Upper lobe of right lung (tissue), 1 donor: ENCODE data around the gene NLRP3. TPM values are rescaled to one million over a fixed set of nuclear protein-coding genes. Genes with fewer than 3 reads are reported as not detected.
A peak's percentile ranks its signal among the peaks of the same experiment; 100 is the strongest.

Experiments used
- ATAC-seq: fragments of 200-7000 bp; cut with Tn5 transposase; one replicate; pipeline ENCODE4 v1.9.1; 2020; ENCODE audit warnings: mild to moderate bottlenecking, moderate library complexity
- DNase-seq: peaks from one replicate; pipeline ENCODE4 v3.0.0-alpha.2; 2020
- H3K27ac ChIP-seq: fragments of 200-600 bp; one replicate; pipeline ENCODE4 v1.8.0; 2022
- H3K27me3 ChIP-seq: fragments of 200-600 bp; one replicate; pipeline ENCODE4 v1.8.0; 2022; ENCODE audit warnings: mild to moderate bottlenecking
- H3K36me3 ChIP-seq: fragments of 200-600 bp; one replicate; pipeline ENCODE4 v1.8.0; 2022
- H3K4me1 ChIP-seq: fragments of 200-600 bp; one replicate; pipeline ENCODE4 v1.8.0; 2022
- H3K4me3 ChIP-seq: fragments of 200-600 bp; one replicate; pipeline ENCODE4 v1.8.0; 2022; ENCODE audit warnings: mild to moderate bottlenecking
- H3K9me3 ChIP-seq: fragments of 200-600 bp; one replicate; pipeline ENCODE4 v1.8.0; 2022
- CTCF ChIP-seq: fragments of 200-600 bp; IDR thresholded peaks from one replicate; pipeline ENCODE4 v1.8.0; 2022; ENCODE audit warnings: antibody characterized with exemption
- intact Hi-C: fragments of 100-400 bp; cut with DNase I; formaldehyde crosslinking; loops from one replicate; pipeline ENCODE4 v1.11.0; 2022
- total RNA-seq: library from RNA; stranded (reverse); fragmentation: NEBNext Ultra II Directional; extraction: Animal tissue kit (Norgen Biotek cat#: 25700); gene quantifications from one replicate; pipeline ENCODE4 v1.2.1, GENCODE V29; 2021
- donor health status: DM: no; HTN: yes; CAD: no; lungs with severe emphysema.

The NLRP3 gene
- total RNA-seq, 1 donor from 2014 or later, result 4.9 TPM

- Histone ChIP-seq H3K27ac (no peak overlapping the region), H3K4me3 (no peak overlapping the region), H3K36me3 (no peaks in the 10 kb centered on the region), H3K4me1 (no peaks in the 10 kb centered on the region), H3K9me3 (no peaks in the 10 kb centered on the region), H3K27me3 (no peaks in the 10 kb centered on the region)
- TF ChIP-seq CTCF, result no peak
- DNase-seq (no peak), ATAC-seq (peak; percentile 63)
- intact Hi-C loops, result no loop called here
These were observed 13.8 kb upstream of the NLRP3 start for GRCh38 chr1:247402120-247402675.

- Histone ChIP-seq H3K4me1 (no peaks in the 10 kb centered on the region), H3K9me3 (no peaks in the 10 kb centered on the region), H3K27ac (no peak overlapping the region), H3K36me3 (no peaks in the 10 kb centered on the region), H3K4me3 (no peak overlapping the region), H3K27me3 (no peaks in the 10 kb centered on the region)
- intact Hi-C loops, result no loop called here
- TF ChIP-seq CTCF, result no peak
- ATAC-seq, result no peak
- DNase-seq, result no peak
These were observed 9.8 kb upstream of the NLRP3 start for GRCh38 chr1:247406014-247406656.

- Histone ChIP-seq H3K4me1 (no peaks in the 10 kb centered on the region), H3K27me3 (no peaks in the 10 kb centered on the region), H3K4me3 (no peak overlapping the region), H3K9me3 (no peaks in the 10 kb centered on the region), H3K27ac (peak overlapping the region; percentile 49), H3K36me3 (no peaks in the 10 kb centered on the region)
- intact Hi-C loops, result no loop called here
- peak; percentile 73 for DNase-seq
- TF ChIP-seq CTCF, result no peak
- ATAC-seq, result peak; percentile 88
These were observed 8.8 kb upstream of the NLRP3 start for GRCh38 chr1:247407180-247407616.

- Histone ChIP-seq H3K27me3 (no peaks in the 10 kb centered on the region), H3K4me1 (no peaks in the 10 kb centered on the region), H3K27ac (no peak overlapping the region), H3K36me3 (no peaks in the 10 kb centered on the region), H3K4me3 (no peak overlapping the region), H3K9me3 (no peaks in the 10 kb centered on the region)
- peak; percentile 9 for ATAC-seq
- intact Hi-C loops, result no loop called here
- no peak for DNase-seq
- no peak for TF ChIP-seq CTCF
These were observed 7.9 kb upstream of the NLRP3 start for GRCh38 chr1:247408100-247408499.

- no peaks in the 10 kb centered on the region for H3K9me3 ChIP-seq
- H3K36me3 ChIP-seq, result no peaks in the 10 kb centered on the region
- H3K27ac ChIP-seq, result no peak overlapping the region
- H3K4me1 ChIP-seq, result no peaks in the 10 kb centered on the region
- H3K27me3 ChIP-seq, result no peaks in the 10 kb centered on the region
- intact Hi-C loops, result no loop called here
- no peak for DNase-seq
- TF ChIP-seq CTCF, result no peak
- ATAC-seq, result no peak
- no peak overlapping the region for H3K4me3 ChIP-seq
These were observed 6.0 kb upstream of the NLRP3 start for GRCh38 chr1:247409869-247410544.
